Astrocyte (in vitro differentiated cells and primary cell): Measurements from ENCODE around the gene EFS.

Experiments
- CTCF ChIP-seq: IDR thresholded peaks from 2 replicates; pipeline ENCODE4 v1.5.1; 2011; ENCODE audit warnings: low read depth, mild to moderate bottlenecking, inconsistent platforms, low read length, moderate library complexity; ENCODE audit not compliant: insufficient read depth
- EZH2 ChIP-seq: IDR thresholded peaks from 2 replicates; pipeline ENCODE4 v1.6.1; 2012; ENCODE audit warnings: mild to moderate bottlenecking, low read length, inconsistent platforms; ENCODE audit not compliant: insufficient read depth

GRCh38 chr14:23346693-23347405, 18.1 kb downstream of the EFS start:
- no peak for TF ChIP-seq CTCF
- TF ChIP-seq EZH2: no peak
